HCT116 (cell line): ENCODE measurements around the gene MSH3. TPM values are rescaled to one million over a fixed set of nuclear protein-coding genes. Genes with fewer than 3 reads are reported as not detected.

Source experiments
- ATAC-seq: fragments of 200-7000 bp; cut with Tn5 transposase; 2 replicates; pipeline ENCODE4 v1.9.1; 2020; ENCODE audit warnings: mild to moderate bottlenecking, moderate library complexity
- BruUV-seq: library from RNA; stranded (reverse); fragments of 400-500 nt; replicated peaks from 2 replicates; lab custom pipeline; 2021; lab: Mats Ljungman, UMichigan
- CTCF ChIA-PET: fragments of 300-600 bp; sonication (Branson Sonifier 250); formaldehyde crosslinking; loops from one replicate; lab custom pipeline; 2021; ENCODE audit warnings: antibody characterized with exemption; lab: Charles Lee
- POLR2A ChIA-PET: fragments of 300-600, 350-600 bp; sonication (Branson Sonifier 250); formaldehyde crosslinking; loops from one replicate; lab custom pipeline; 2021; ENCODE audit warnings: antibody characterized with exemption; lab: Charles Lee
- RAD21 ChIA-PET, 2 experiments: fragments of 300-600 bp; sonication (Branson Sonifier 250); formaldehyde crosslinking; loops; one replicate each; lab custom pipeline; 2023; ENCODE audit warnings: low total read pairs in 2 of 2; ENCODE audit not compliant: uncharacterized antibody in 2 of 2, unreplicated experiment in 2 of 2, low non-redundant PET in 1 of 2; lab: Charles Lee
- DNase-seq: peaks from one replicate; pipeline ENCODE4 v3.0.0-alpha.2; 2010; ENCODE audit warnings: low read depth, low spot score
- H2AFZ ChIP-seq: fragments of 200-600 bp; shearing (Covaris generic), sonication (generic); 2 replicates; pipeline ENCODE4 v1.6.1; 2017; ENCODE audit warnings: low read depth, mixed run types, mixed read lengths, antibody characterized with exemption, low read length; ENCODE audit not compliant: poor library complexity, severe bottlenecking
- H3K27ac ChIP-seq: 2 replicates; pipeline ENCODE4 v1.5.1; 2012; ENCODE audit warnings: low read depth, low read length
- H3K27me3 ChIP-seq: fragments of 200-600 bp; sonication (generic); 2 replicates; pipeline ENCODE4 v1.6.1; 2016; ENCODE audit warnings: mixed run types, low read length, mixed read lengths; ENCODE audit not compliant: insufficient read depth
- H3K36me3 ChIP-seq, 2 experiments: fragments of 200-500 bp in 1 of 2; fragments of 200-600 bp in 1 of 2; sonication (Bioruptor generic) in 1 of 2; sonication (generic) in 1 of 2; 2 replicates each; pipeline versions ENCODE4 v1.5.1 to v1.6.1; 2014 to 2016; ENCODE audit warnings: low read length in 2 of 2, inconsistent platforms in 1 of 2, mixed read lengths in 1 of 2, mixed run types in 1 of 2; ENCODE audit not compliant: insufficient read depth in 2 of 2, control insufficient read depth in 1 of 2
- H3K4me1 ChIP-seq, 2 experiments: fragments of 200-600 bp in 1 of 2; sonication (generic) in 1 of 2; 2 replicates each; pipeline versions ENCODE4 v1.5.1 to v1.6.1; 2012 to 2017; ENCODE audit warnings: low read length in 2 of 2, inconsistent platforms in 1 of 2, mild to moderate bottlenecking in 1 of 2, mixed read lengths in 1 of 2, mixed run types in 1 of 2, moderate library complexity in 1 of 2; ENCODE audit not compliant: insufficient read depth in 2 of 2, control insufficient read depth in 1 of 2
- H3K4me2 ChIP-seq: fragments of 200-600 bp; sonication (generic); 2 replicates; pipeline ENCODE4 v1.6.1; 2017; ENCODE audit warnings: mixed run types, low read length, mixed read lengths
- H3K4me3 ChIP-seq, 2 experiments: fragments of 200-600 bp in 1 of 2; sonication (generic) in 1 of 2; replicated peaks in 1 of 2; 2 replicates each; pipeline ENCODE4 v1.5.1; 2011 to 2016; ENCODE audit warnings: low read length in 2 of 2, control low read depth in 1 of 2, low read depth in 1 of 2, mild to moderate bottlenecking in 1 of 2, mixed read lengths in 1 of 2, mixed run types in 1 of 2
- H3K79me2 ChIP-seq: fragments of 200-600 bp; sonication (generic); 2 replicates; pipeline ENCODE4 v1.6.1; 2017; ENCODE audit warnings: mild to moderate bottlenecking, mixed run types, low read length, moderate library complexity, mixed read lengths; ENCODE audit not compliant: insufficient read depth
- H3K9ac ChIP-seq: fragments of 200-600 bp; sonication (generic); 2 replicates; pipeline ENCODE4 v1.6.1; 2016; ENCODE audit warnings: low read length, mixed read lengths
- H3K9me2 ChIP-seq: fragments of 200-600 bp; sonication (generic), shearing (Covaris generic); 2 replicates; pipeline ENCODE4 v1.6.1; 2017; ENCODE audit warnings: mixed run types, mild to moderate bottlenecking, moderate library complexity; ENCODE audit not compliant: insufficient read depth
- H3K9me3 ChIP-seq, 2 experiments: fragments of 200-500 bp in 1 of 2; fragments of 200-600 bp in 1 of 2; sonication (Bioruptor generic) in 1 of 2; sonication (generic) in 1 of 2; 2 replicates each; pipeline ENCODE4 v1.6.1; 2014 to 2017; ENCODE audit warnings: low read length in 2 of 2, mixed read lengths in 2 of 2, inconsistent platforms in 1 of 2, low read depth in 1 of 2, mild to moderate bottlenecking in 1 of 2, mixed run types in 1 of 2, moderate library complexity in 1 of 2; ENCODE audit not compliant: control insufficient read depth in 1 of 2, insufficient read depth in 1 of 2
- H4K20me1 ChIP-seq: fragments of 200-600 bp; sonication (generic), shearing (Covaris generic); 2 replicates; pipeline ENCODE4 v1.6.1; 2017; ENCODE audit warnings: mixed run types, mild to moderate bottlenecking, moderate library complexity; ENCODE audit not compliant: insufficient read depth
- ATF3 ChIP-seq: IDR thresholded peaks from 2 replicates; pipeline ENCODE4 v1.6.1; 2012
- CTCF ChIP-seq, 3 experiments: fragments of 200-600 bp in 1 of 3; sonication (generic) in 1 of 3; IDR thresholded peaks in 2 of 3; conservative IDR thresholded peaks in 1 of 3; 2 replicates each; pipeline ENCODE4 v1.5.1; 2012 to 2017; ENCODE audit warnings: low read depth in 2 of 3, low read length in 2 of 3, antibody characterized with exemption in 1 of 3, borderline replicate concordance in 1 of 3, control low read depth in 1 of 3, mild to moderate bottlenecking in 1 of 3, mixed read lengths in 1 of 3, mixed run types in 1 of 3, moderate library complexity in 1 of 3; ENCODE audit not compliant: insufficient read depth in 1 of 3
- EGR1 ChIP-seq: IDR thresholded peaks from 2 replicates; pipeline ENCODE4 v1.6.1; 2012; ENCODE audit warnings: low read depth
- EZH2 ChIP-seq: fragments of 200-600 bp; sonication (generic); IDR thresholded peaks from 2 replicates; pipeline ENCODE4 v1.6.1; 2017; ENCODE audit warnings: antibody characterized with exemption, mixed run types
- EZH2phosphoT487 ChIP-seq: fragments of 200-600 bp; IDR thresholded peaks from 2 replicates; pipeline ENCODE4 v1.6.1; 2018; ENCODE audit warnings: antibody characterized with exemption, borderline replicate concordance
- FOSL1 ChIP-seq: IDR thresholded peaks from 2 replicates; pipeline ENCODE4 v1.6.1; 2012; ENCODE audit warnings: low read depth
- JUND ChIP-seq: IDR thresholded peaks from 2 replicates; pipeline ENCODE4 v1.6.1; 2012
- POLR2A ChIP-seq: IDR thresholded peaks from 2 replicates; pipeline ENCODE4 v1.7.0; 2011; ENCODE audit warnings: borderline replicate concordance; ENCODE audit not compliant: insufficient read depth, insufficient read length; ENCODE audit errors: extremely low read depth
- POLR2AphosphoS5 ChIP-seq: IDR thresholded peaks from 2 replicates; pipeline ENCODE4 v1.6.1; 2011; ENCODE audit warnings: mild to moderate bottlenecking, low read depth, low read length, moderate library complexity
- RAD21 ChIP-seq: IDR thresholded peaks from 2 replicates; pipeline ENCODE4 v1.6.1; 2012; ENCODE audit warnings: low read depth, mild to moderate bottlenecking
- SIN3A ChIP-seq: IDR thresholded peaks from 2 replicates; pipeline ENCODE4 v1.6.1; 2012; ENCODE audit warnings: low read depth
- SP1 ChIP-seq: IDR thresholded peaks from 2 replicates; pipeline ENCODE4 v1.6.1; 2012; ENCODE audit warnings: low read depth
- SRF ChIP-seq: IDR thresholded peaks from 2 replicates; pipeline ENCODE4 v1.6.1; 2012; ENCODE audit warnings: low read depth
- TCF7L2 ChIP-seq: IDR thresholded peaks from 2 replicates; pipeline ENCODE4 v1.7.0; 2011; ENCODE audit warnings: borderline replicate concordance, inconsistent platforms; ENCODE audit not compliant: insufficient read depth, insufficient read length; ENCODE audit errors: extremely low read depth
- YY1 ChIP-seq: IDR thresholded peaks from 2 replicates; pipeline ENCODE4 v1.6.1; 2011; ENCODE audit warnings: low read length, low read depth, moderate library complexity, mild to moderate bottlenecking; ENCODE audit not compliant: insufficient replicate concordance; ENCODE audit errors: extremely low read depth
- ZBTB33 ChIP-seq: IDR thresholded peaks from 2 replicates; pipeline ENCODE4 v1.6.1; 2011; ENCODE audit warnings: mild to moderate bottlenecking, low read length, moderate library complexity; ENCODE audit not compliant: insufficient replicate concordance; ENCODE audit errors: extremely low read depth
- ZFX ChIP-seq: fragments of 450-650 bp; IDR thresholded peaks from 2 replicates; pipeline ENCODE4 v1.6.1; 2017
- ZNF274 ChIP-seq: fragments of 200-500 bp; sonication (Bioruptor generic); IDR thresholded peaks from 2 replicates; pipeline ENCODE4 v1.6.1; 2014; ENCODE audit warnings: mild to moderate bottlenecking, low read depth, low read length, inconsistent platforms
- intact Hi-C: fragments of 100-400 bp; cut with micrococcal nuclease; formaldehyde crosslinking; loops from 2 replicates; pipeline ENCODE4 v1.10.0; 2022
- total RNA-seq: library from RNA; stranded (reverse); gene quantifications from one replicate; pipeline ENCODE4 v1.2.1, GENCODE V29; 2021; ENCODE audit not compliant: unreplicated experiment
- TF ChIP-seq, protein P1 (sequence below): IDR thresholded peaks from 2 replicates; pipeline ENCODE4 v1.6.1; 2012; ENCODE audit warnings: low read depth
- TF ChIP-seq, protein P2 (sequence below): IDR thresholded peaks from 2 replicates; pipeline ENCODE4 v1.6.1; 2012

MSH3 gene
- total RNA-seq, 1 experiment from 2014 or later, result 4.9 TPM

- Histone ChIP-seq H3K4me1 (peaks cover 6 to 26% of the 10 kb centered on the region in 2 experiments), H3K27me3 (no peaks in the 10 kb centered on the region), H3K4me2 (no peak overlapping the region), H3K9me2 (no peaks in the 10 kb centered on the region), H3K4me3 (no peak overlapping the region), H4K20me1 (0 out of 2 replicates have a peak, but pooled peaks cover 3% of the 10 kb centered on the region), H3K79me2 (no peaks in the 10 kb centered on the region), H3K9me3 (no peaks in the 10 kb centered on the region), H2AFZ (no peak overlapping the region), H3K27ac (no peak overlapping the region), H3K9ac (no peak overlapping the region), H3K36me3 (no peaks in the 10 kb centered on the region)
- DNase-seq, result no peak
- ChIA-PET CTCF (no interaction called here), POLR2A (no interaction called here), RAD21 (no interaction called here)
- TF ChIP-seq ATF3 (no peak), TCF7L2 (no peak), SRF (no peak), ZNF274 (no peak), SIN3A (no peak), ZFX (no peak), EZH2phosphoT487 (no peak), JUND (no peak), POLR2A (no peak), YY1 (no peak), POLR2AphosphoS5 (no peak), EGR1 (no peak), ZBTB33 (no peak), RAD21 (no peak), EZH2 (no peak), FOSL1 (no peak), SP1 (no peak), CTCF (IDR thresholded peaks at IDR 0.05 in 2 of 3, conservative IDR thresholded peaks at IDR 0.05 in 1 of 3; ENCODE audit: borderline replicate concordance in 1 of 3, insufficient read depth in 1 of 3, low read depth in 2 of 3, low read length in 2 of 3) (no peak)
- TF ChIP-seq, protein P1, sequence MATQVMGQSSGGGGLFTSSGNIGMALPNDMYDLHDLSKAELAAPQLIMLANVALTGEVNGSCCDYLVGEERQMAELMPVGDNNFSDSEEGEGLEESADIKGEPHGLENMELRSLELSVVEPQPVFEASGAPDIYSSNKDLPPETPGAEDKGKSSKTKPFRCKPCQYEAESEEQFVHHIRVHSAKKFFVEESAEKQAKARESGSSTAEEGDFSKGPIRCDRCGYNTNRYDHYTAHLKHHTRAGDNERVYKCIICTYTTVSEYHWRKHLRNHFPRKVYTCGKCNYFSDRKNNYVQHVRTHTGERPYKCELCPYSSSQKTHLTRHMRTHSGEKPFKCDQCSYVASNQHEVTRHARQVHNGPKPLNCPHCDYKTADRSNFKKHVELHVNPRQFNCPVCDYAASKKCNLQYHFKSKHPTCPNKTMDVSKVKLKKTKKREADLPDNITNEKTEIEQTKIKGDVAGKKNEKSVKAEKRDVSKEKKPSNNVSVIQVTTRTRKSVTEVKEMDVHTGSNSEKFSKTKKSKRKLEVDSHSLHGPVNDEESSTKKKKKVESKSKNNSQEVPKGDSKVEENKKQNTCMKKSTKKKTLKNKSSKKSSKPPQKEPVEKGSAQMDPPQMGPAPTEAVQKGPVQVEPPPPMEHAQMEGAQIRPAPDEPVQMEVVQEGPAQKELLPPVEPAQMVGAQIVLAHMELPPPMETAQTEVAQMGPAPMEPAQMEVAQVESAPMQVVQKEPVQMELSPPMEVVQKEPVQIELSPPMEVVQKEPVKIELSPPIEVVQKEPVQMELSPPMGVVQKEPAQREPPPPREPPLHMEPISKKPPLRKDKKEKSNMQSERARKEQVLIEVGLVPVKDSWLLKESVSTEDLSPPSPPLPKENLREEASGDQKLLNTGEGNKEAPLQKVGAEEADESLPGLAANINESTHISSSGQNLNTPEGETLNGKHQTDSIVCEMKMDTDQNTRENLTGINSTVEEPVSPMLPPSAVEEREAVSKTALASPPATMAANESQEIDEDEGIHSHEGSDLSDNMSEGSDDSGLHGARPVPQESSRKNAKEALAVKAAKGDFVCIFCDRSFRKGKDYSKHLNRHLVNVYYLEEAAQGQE, result no peak
- TF ChIP-seq, protein P2, sequence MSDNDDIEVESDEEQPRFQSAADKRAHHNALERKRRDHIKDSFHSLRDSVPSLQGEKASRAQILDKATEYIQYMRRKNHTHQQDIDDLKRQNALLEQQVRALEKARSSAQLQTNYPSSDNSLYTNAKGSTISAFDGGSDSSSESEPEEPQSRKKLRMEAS, result no peak
- BruUV-seq, result no TSS peak
- ATAC-seq, result no peak
- intact Hi-C loops, result no loop called here
Measured at GRCh38 chr5:80784451-80784850, 130.0 kb downstream of the MSH3 start.
